ENCODE measurements around the gene SLC22A13. TPM values are rescaled to one million over a fixed set of nuclear protein-coding genes. Genes with fewer than 3 reads are reported as not detected.

SLC22A13 gene
- total and polyA plus RNA-seq, 4 donors: 0.08 to 0.64 (median 0.20) TPM; not detected in 1

- no peak for TF ChIP-seq CTCF (IDR thresholded peaks at IDR 0.05; ENCODE audit: control extremely low read depth, extremely low read depth)
- Histone ChIP-seq H3K4me3 (no peak overlapping the region), H3K4me1 (ENCODE audit: control insufficient read depth in 5 of 5, insufficient read depth in 5 of 5, low read length in 5 of 5) (no peaks in the 10 kb centered on the region), H3K27me3 (ENCODE audit: control insufficient read depth in 3 of 3, insufficient read depth in 3 of 3, low read length in 2 of 3) (no peaks in the 10 kb centered on the region), H3K36me3 (ENCODE audit: control insufficient read depth in 4 of 4, insufficient read depth in 4 of 4, low read length in 4 of 4) (peaks cover 5 to 32% (median 15%) of the 10 kb centered on the region in 4 donors), H3K9ac (ENCODE audit: insufficient read depth in 1 of 2, low read length in 2 of 2) (no peak overlapping the region), H3K9me3 (ENCODE audit: control insufficient read depth in 4 of 4, insufficient read depth in 3 of 4, low read length in 3 of 4) (no peaks in the 10 kb centered on the region), H3K27ac (ENCODE audit: low read depth in 1 of 2, low read length in 1 of 2) (no peak overlapping the region)
- DNase-seq (no peak), ATAC-seq (ENCODE audit: insufficient read depth, low FRiP score) (no peak)
- 91 to 100% methylated on average over 1 of the region's 1 CpG for WGBS, 2 donors
These were observed 10.0 kb upstream of the SLC22A13 start for GRCh38 chr3:38255627-38256026.

GRCh38 chr3:38257583-38257982, 8.0 kb upstream of the SLC22A13 start:
- H3K27ac ChIP-seq (ENCODE audit: low read depth in 1 of 2, low read length in 1 of 2): no peak overlapping the region
- no peak overlapping the region for H3K4me3 ChIP-seq
- H3K36me3 ChIP-seq (ENCODE audit: control insufficient read depth in 4 of 4, insufficient read depth in 4 of 4, low read length in 4 of 4): peaks cover 0 to 18% (median 8%) of the 10 kb centered on the region in 4 donors
- H3K9ac ChIP-seq (ENCODE audit: insufficient read depth in 1 of 2, low read length in 2 of 2): no peak overlapping the region
- 31 to 68% methylated on average over 1 of the region's 1 CpG for WGBS, 2 donors
- H3K9me3 ChIP-seq (ENCODE audit: control insufficient read depth in 4 of 4, insufficient read depth in 3 of 4, low read length in 3 of 4): no peaks in the 10 kb centered on the region
- ATAC-seq (ENCODE audit: insufficient read depth, low FRiP score) (no peak), DNase-seq (no peak)
- no peaks in the 10 kb centered on the region for H3K4me1 ChIP-seq (ENCODE audit: control insufficient read depth in 5 of 5, insufficient read depth in 5 of 5, low read length in 5 of 5)
- no peak for TF ChIP-seq CTCF (IDR thresholded peaks at IDR 0.05; ENCODE audit: control extremely low read depth, extremely low read depth)
- no peaks in the 10 kb centered on the region for H3K27me3 ChIP-seq (ENCODE audit: control insufficient read depth in 3 of 3, insufficient read depth in 3 of 3, low read length in 2 of 3)

GRCh38 chr3:38260474-38260873, 5.1 kb upstream of the SLC22A13 start:
- H3K4me3 ChIP-seq: no peak overlapping the region

More at GRCh38 chr3:38260474-38260873, 5.1 kb upstream of the SLC22A13 start:
- TF ChIP-seq CTCF (IDR thresholded peaks at IDR 0.05; ENCODE audit: control extremely low read depth, extremely low read depth): no peak
- Histone ChIP-seq H3K9me3 (ENCODE audit: control insufficient read depth in 4 of 4, insufficient read depth in 3 of 4, low read length in 3 of 4) (no peaks in the 10 kb centered on the region), H3K27me3 (ENCODE audit: control insufficient read depth in 3 of 3, insufficient read depth in 3 of 3, low read length in 2 of 3) (no peaks in the 10 kb centered on the region), H3K4me1 (ENCODE audit: control insufficient read depth in 5 of 5, insufficient read depth in 5 of 5, low read length in 5 of 5) (peaks cover 0 to 6% (median 0%) of the 10 kb centered on the region in 5 donors), H3K9ac (ENCODE audit: insufficient read depth in 1 of 2, low read length in 2 of 2) (no peak overlapping the region), H3K27ac (ENCODE audit: low read depth in 1 of 2, low read length in 1 of 2) (no peak overlapping the region), H3K36me3 (ENCODE audit: control insufficient read depth in 4 of 4, insufficient read depth in 4 of 4, low read length in 4 of 4) (no peaks in the 10 kb centered on the region)
- 93 to 96% methylated on average over 2 of the region's 2 CpGs for WGBS, 2 donors
- DNase-seq (no peak), ATAC-seq (ENCODE audit: insufficient read depth, low FRiP score) (no peak)
